GM23338 (cell line): ENCODE data around the gene AMPD3. TPM values are rescaled to one million over a fixed set of nuclear protein-coding genes. Genes with fewer than 3 reads are reported as not detected.

Experiments used
- ATAC-seq: fragments of 200-7000 bp; cut with Tn5 transposase; 3 replicates; pipeline ENCODE4 v1.9.1; 2020
- DNase-seq: peaks from one replicate; pipeline ENCODE4 v3.0.0-alpha.2; 2015; ENCODE audit warnings: low spot score
- H2AFZ ChIP-seq: fragments of 200-600 bp; sonication (generic); 2 replicates; pipeline ENCODE4 v1.8.0; 2016; ENCODE audit warnings: antibody characterized with exemption, mild to moderate bottlenecking, moderate library complexity
- H3F3A ChIP-seq: fragments of 200-600 bp; sonication (generic); replicated peaks from 2 replicates; pipeline ENCODE4 v1.8.0; 2017; ENCODE audit warnings: antibody characterized with exemption, mixed run types, low read depth
- H3K27ac ChIP-seq: fragments of 200-600 bp; sonication (generic); 2 replicates; pipeline ENCODE4 v1.6.1; 2016; ENCODE audit warnings: low read depth
- H3K27me3 ChIP-seq: fragments of 200-600 bp; sonication (generic); 2 replicates; pipeline ENCODE4 v1.8.0; 2016; ENCODE audit warnings: mild to moderate bottlenecking, mixed run types, moderate library complexity; ENCODE audit not compliant: insufficient read depth
- H3K36me3 ChIP-seq: fragments of 200-600 bp; sonication (generic); 2 replicates; pipeline ENCODE4 v1.8.0; 2016; ENCODE audit warnings: mild to moderate bottlenecking; ENCODE audit not compliant: insufficient read depth
- H3K4me1 ChIP-seq: fragments of 200-600 bp; sonication (generic); 2 replicates; pipeline ENCODE4 v1.8.0; 2016; ENCODE audit warnings: mild to moderate bottlenecking, moderate library complexity; ENCODE audit not compliant: insufficient read depth
- H3K4me2 ChIP-seq: fragments of 200-600 bp; sonication (generic); 2 replicates; pipeline ENCODE4 v1.7.1; 2017; ENCODE audit warnings: mixed run types
- H3K4me3 ChIP-seq: fragments of 200-600 bp; sonication (generic); 2 replicates; pipeline ENCODE4 v1.6.1; 2016; ENCODE audit warnings: mixed run types
- H3K79me2 ChIP-seq: fragments of 200-600 bp; sonication (generic); replicated peaks from 2 replicates; pipeline ENCODE4 v1.8.0; 2017; ENCODE audit warnings: mild to moderate bottlenecking; ENCODE audit not compliant: insufficient read depth
- H3K9me2 ChIP-seq: fragments of 200-600 bp; sonication (generic); 2 replicates; pipeline ENCODE4 v1.8.0; 2017; ENCODE audit not compliant: insufficient read depth
- H4K20me1 ChIP-seq: fragments of 200-600 bp; sonication (generic); replicated peaks from 2 replicates; pipeline ENCODE4 v1.8.0; 2017; ENCODE audit warnings: mild to moderate bottlenecking; ENCODE audit not compliant: insufficient read depth
- H3K27ac Mint-ChIP-seq: 2 replicates; pipeline ENCODE4 v1.8.0; 2020; ENCODE audit warnings: inconsistent platforms, mild to moderate bottlenecking, moderate library complexity, mixed read lengths
- H3K27me3 Mint-ChIP-seq: 3 replicates; pipeline ENCODE4 v1.8.0; 2022; ENCODE audit warnings: low read depth, mild to moderate bottlenecking, moderate library complexity, mixed read lengths, inconsistent platforms; ENCODE audit not compliant: insufficient read depth, poor library complexity
- H3K36me3 Mint-ChIP-seq: 3 replicates; pipeline ENCODE4 v1.8.0; 2021; ENCODE audit warnings: low read depth, mild to moderate bottlenecking, inconsistent platforms, moderate library complexity, mixed read lengths
- H3K4me1 Mint-ChIP-seq: 3 replicates; pipeline ENCODE4 v1.8.0; 2020; ENCODE audit warnings: mild to moderate bottlenecking, inconsistent platforms, mixed read lengths
- H3K4me3 Mint-ChIP-seq: 3 replicates; pipeline ENCODE4 v1.8.0; 2021; ENCODE audit warnings: moderate library complexity, mild to moderate bottlenecking, inconsistent platforms, mixed read lengths
- H3K9me3 Mint-ChIP-seq: 3 replicates; pipeline ENCODE4 v1.8.0; 2020; ENCODE audit warnings: moderate library complexity, mild to moderate bottlenecking, inconsistent platforms, mixed read lengths
- CREB1 ChIP-seq: fragments of 250-450 bp; sonication (Bioruptor Pico); IDR thresholded peaks from 2 replicates; pipeline ENCODE4 v1.5.0; 2020; ENCODE audit warnings: low read depth, mild to moderate bottlenecking, moderate library complexity
- ETS1 ChIP-seq: IDR thresholded peaks from 2 replicates; pipeline ENCODE4 v1.6.1; 2016; ENCODE audit warnings: antibody characterized with exemption
- EZH2 ChIP-seq: fragments of 200-600 bp; sonication (generic); IDR thresholded peaks from one replicate; pipeline ENCODE4 v1.8.0; 2017; ENCODE audit warnings: antibody characterized with exemption, mild to moderate bottlenecking, low read depth; ENCODE audit not compliant: unreplicated experiment
- EZH2phosphoT487 ChIP-seq: fragments of 200-600 bp; sonication (generic); IDR thresholded peaks from one replicate; pipeline ENCODE4 v1.8.1; 2018; ENCODE audit warnings: antibody characterized with exemption; ENCODE audit not compliant: unreplicated experiment
- JUNB ChIP-seq: IDR thresholded peaks from one replicate; pipeline ENCODE4 v1.6.1; 2016; ENCODE audit warnings: antibody characterized with exemption; ENCODE audit not compliant: unreplicated experiment
- NANOG ChIP-seq: IDR thresholded peaks from 2 replicates; pipeline ENCODE4 v1.6.1; 2016; ENCODE audit warnings: antibody characterized with exemption, borderline replicate concordance
- POLR2AphosphoS5 ChIP-seq: IDR thresholded peaks from 2 replicates; pipeline ENCODE4 v1.6.1; 2016; ENCODE audit warnings: antibody characterized with exemption, low read depth
- STAT1 ChIP-seq: IDR thresholded peaks from one replicate; pipeline ENCODE4 v1.6.1; 2016; ENCODE audit warnings: antibody characterized with exemption; ENCODE audit not compliant: unreplicated experiment
- ZNF114 ChIP-seq: fragments of 250-450 bp; sonication (Bioruptor Pico); IDR thresholded peaks from 2 replicates; pipeline ENCODE4 v1.5.0; 2020; ENCODE audit warnings: mild to moderate bottlenecking, moderate library complexity
- ZNF331 ChIP-seq: fragments of 250-450 bp; sonication (Bioruptor Pico); IDR thresholded peaks from 2 replicates; pipeline ENCODE4 v1.5.0; 2020; ENCODE audit warnings: low read depth, mild to moderate bottlenecking, moderate library complexity
- ZNF462 ChIP-seq: fragments of 250-450 bp; sonication (Bioruptor Pico); IDR thresholded peaks from 2 replicates; pipeline ENCODE4 v1.5.0; 2020; ENCODE audit warnings: mild to moderate bottlenecking, moderate library complexity
- polyA plus RNA-seq: library from polyadenylated mRNA; unstranded; fragments of >200 nt; fragmentation: Nextera tagmentation; extraction: Ambion mirVana; gene quantifications from 2 replicates; pipeline ENCODE4 v1.2.1, GENCODE V29; 2016
- total RNA-seq: library from RNA; depleted of rRNA; stranded (reverse); fragments of >200 nt; shearing (Covaris generic); gene quantifications from 2 replicates; pipeline ENCODE4 v1.2.3, GENCODE V29; 2014
- TF ChIP-seq, protein P1 (sequence below), 2 experiments: fragments of 200-600 bp in 1 of 2; sonication (generic) in 1 of 2; conservative IDR thresholded peaks; 2 replicates each; pipeline versions ENCODE4 v1.5.1 to v1.6.1; 2016 to 2017; ENCODE audit warnings: antibody characterized with exemption in 2 of 2, low read depth in 2 of 2, mild to moderate bottlenecking in 2 of 2, moderate library complexity in 1 of 2
- TF ChIP-seq, protein P2 (sequence below): IDR thresholded peaks from one replicate; pipeline ENCODE4 v1.6.1; 2018; ENCODE audit warnings: antibody characterized with exemption; ENCODE audit not compliant: unreplicated experiment

The AMPD3 gene
- total and polyA plus RNA-seq, 2 experiments from 2014 or later = 1.6 to 2.1 TPM

GRCh38 chr11:10550503-10551289 lies 95.6 kb downstream of the AMPD3 start:
- Mint-ChIP-seq H3K4me1 (0 out of 3 replicates have a peak, but pooled peaks cover 4% of the 10 kb centered on the region), H3K4me3 (no peak overlapping the region), H3K36me3 (no peaks in the 10 kb centered on the region), H3K27me3 (no peaks in the 10 kb centered on the region), H3K9me3 (peaks cover 4% of the 10 kb centered on the region; the same call in 2 of the 3 replicates), H3K27ac (no peak overlapping the region)
- Histone ChIP-seq H3K27me3 (no peaks in the 10 kb centered on the region), H3K4me1 (no peaks in the 10 kb centered on the region), H3F3A (no peaks in the 10 kb centered on the region), H2AFZ (no peak overlapping the region), H3K36me3 (no peaks in the 10 kb centered on the region), H4K20me1 (no peaks in the 10 kb centered on the region), H3K9me2 (no peaks in the 10 kb centered on the region), H3K4me3 (no peak overlapping the region), H3K4me2 (no peak overlapping the region), H3K79me2 (no peaks in the 10 kb centered on the region), H3K27ac (no peak overlapping the region)
- no peak for ATAC-seq
- DNase-seq = no peak
- TF ChIP-seq EZH2 (no peak), POLR2AphosphoS5 (no peak), EZH2phosphoT487 (no peak), ETS1 (no peak), STAT1 (no peak), NANOG (no peak), ZNF114 (no peak), ZNF331 (no peak), JUNB (no peak), ZNF462 (CRISPR knock-in tag) (no peak), CREB1 (CRISPR knock-in tag) (no peak)
- TF ChIP-seq, protein P1, sequence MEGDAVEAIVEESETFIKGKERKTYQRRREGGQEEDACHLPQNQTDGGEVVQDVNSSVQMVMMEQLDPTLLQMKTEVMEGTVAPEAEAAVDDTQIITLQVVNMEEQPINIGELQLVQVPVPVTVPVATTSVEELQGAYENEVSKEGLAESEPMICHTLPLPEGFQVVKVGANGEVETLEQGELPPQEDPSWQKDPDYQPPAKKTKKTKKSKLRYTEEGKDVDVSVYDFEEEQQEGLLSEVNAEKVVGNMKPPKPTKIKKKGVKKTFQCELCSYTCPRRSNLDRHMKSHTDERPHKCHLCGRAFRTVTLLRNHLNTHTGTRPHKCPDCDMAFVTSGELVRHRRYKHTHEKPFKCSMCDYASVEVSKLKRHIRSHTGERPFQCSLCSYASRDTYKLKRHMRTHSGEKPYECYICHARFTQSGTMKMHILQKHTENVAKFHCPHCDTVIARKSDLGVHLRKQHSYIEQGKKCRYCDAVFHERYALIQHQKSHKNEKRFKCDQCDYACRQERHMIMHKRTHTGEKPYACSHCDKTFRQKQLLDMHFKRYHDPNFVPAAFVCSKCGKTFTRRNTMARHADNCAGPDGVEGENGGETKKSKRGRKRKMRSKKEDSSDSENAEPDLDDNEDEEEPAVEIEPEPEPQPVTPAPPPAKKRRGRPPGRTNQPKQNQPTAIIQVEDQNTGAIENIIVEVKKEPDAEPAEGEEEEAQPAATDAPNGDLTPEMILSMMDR (conservative IDR thresholded peaks at IDR 0.05; ENCODE audit: low read depth in 2 of 2) = no peak
- TF ChIP-seq, protein P2, sequence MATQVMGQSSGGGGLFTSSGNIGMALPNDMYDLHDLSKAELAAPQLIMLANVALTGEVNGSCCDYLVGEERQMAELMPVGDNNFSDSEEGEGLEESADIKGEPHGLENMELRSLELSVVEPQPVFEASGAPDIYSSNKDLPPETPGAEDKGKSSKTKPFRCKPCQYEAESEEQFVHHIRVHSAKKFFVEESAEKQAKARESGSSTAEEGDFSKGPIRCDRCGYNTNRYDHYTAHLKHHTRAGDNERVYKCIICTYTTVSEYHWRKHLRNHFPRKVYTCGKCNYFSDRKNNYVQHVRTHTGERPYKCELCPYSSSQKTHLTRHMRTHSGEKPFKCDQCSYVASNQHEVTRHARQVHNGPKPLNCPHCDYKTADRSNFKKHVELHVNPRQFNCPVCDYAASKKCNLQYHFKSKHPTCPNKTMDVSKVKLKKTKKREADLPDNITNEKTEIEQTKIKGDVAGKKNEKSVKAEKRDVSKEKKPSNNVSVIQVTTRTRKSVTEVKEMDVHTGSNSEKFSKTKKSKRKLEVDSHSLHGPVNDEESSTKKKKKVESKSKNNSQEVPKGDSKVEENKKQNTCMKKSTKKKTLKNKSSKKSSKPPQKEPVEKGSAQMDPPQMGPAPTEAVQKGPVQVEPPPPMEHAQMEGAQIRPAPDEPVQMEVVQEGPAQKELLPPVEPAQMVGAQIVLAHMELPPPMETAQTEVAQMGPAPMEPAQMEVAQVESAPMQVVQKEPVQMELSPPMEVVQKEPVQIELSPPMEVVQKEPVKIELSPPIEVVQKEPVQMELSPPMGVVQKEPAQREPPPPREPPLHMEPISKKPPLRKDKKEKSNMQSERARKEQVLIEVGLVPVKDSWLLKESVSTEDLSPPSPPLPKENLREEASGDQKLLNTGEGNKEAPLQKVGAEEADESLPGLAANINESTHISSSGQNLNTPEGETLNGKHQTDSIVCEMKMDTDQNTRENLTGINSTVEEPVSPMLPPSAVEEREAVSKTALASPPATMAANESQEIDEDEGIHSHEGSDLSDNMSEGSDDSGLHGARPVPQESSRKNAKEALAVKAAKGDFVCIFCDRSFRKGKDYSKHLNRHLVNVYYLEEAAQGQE = no peak
